Stimulated activated CD8-positive, alpha-beta memory T cell treated with anti-CD3 and anti-CD28 coated beads, Interleukin-4, amount 100 ng/mL, for 24 hours (primary cell): ENCODE data around the gene COA5.
"Not testable (repeated sequence)": the region's sequence is repeated elsewhere in the genome, so short reads cannot be mapped to it uniquely, and the experiment has no call there.

Experiments used
- DNase-seq: peaks from one replicate; pipeline ENCODE4 v3.0.0-alpha.2; 2020; ENCODE audit warnings: low read depth

Gene COA5

DNA sequence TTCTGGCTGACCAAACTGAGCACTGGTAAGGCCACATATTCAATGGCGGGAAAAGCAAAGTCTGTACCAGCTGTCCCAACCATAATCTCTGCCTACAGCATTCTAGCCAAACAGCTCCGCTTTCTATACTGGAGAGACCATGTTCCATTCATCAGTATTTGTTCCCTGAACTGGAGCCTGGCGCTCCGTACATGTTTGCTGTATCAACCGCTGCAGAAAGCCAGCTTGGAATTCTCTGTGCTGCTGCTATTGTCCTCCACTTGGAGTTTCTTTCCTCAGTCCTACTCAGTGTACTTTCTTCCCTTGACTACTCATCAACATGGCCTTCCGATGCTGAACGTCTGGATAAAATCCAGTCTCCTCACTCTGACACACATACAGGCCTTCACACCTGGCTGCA lies 1.9 kb downstream of the COA5 start:
- no peak for DNase-seq

GRCh38 chr2:98605076-98605475 lies 3.2 kb downstream of the COA5 start:
- DNase-seq, result no peak

GRCh38 chr2:98604547-98604946 lies 3.8 kb downstream of the COA5 start:
- DNase-seq, result no peak

GRCh38 chr2:98601532-98602132 lies 6.7 kb downstream of the COA5 start:
- no peak for DNase-seq

GRCh38 chr2:98598781-98599428 lies 9.4 kb downstream of the COA5 start:
- no peak for DNase-seq

GRCh38 chr2:98594665-98595064 lies 13.6 kb downstream of the COA5 start:
- not testable (repeated sequence) for DNase-seq

DNA sequence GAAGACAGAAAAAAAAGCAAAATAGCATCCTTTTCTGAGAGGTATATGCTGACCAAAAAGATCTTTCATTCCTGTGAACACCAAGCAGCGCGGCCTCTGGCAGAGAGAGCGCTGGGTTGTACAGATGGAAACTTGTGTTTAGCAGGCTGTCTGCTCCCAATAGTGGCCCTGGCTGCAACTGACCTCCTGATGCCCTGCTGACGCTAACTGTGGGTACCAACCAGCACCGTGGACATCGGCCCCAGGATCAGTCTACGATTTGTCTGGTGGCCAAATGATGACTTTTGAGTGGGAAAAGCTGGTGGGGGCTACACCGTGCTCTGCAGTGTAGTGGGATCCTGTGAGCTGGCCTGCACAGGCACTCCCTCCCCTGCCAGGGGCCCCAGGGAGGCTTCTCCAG lies 15.7 kb downstream of the COA5 start:
- DNase-seq, result no peak

DNA sequence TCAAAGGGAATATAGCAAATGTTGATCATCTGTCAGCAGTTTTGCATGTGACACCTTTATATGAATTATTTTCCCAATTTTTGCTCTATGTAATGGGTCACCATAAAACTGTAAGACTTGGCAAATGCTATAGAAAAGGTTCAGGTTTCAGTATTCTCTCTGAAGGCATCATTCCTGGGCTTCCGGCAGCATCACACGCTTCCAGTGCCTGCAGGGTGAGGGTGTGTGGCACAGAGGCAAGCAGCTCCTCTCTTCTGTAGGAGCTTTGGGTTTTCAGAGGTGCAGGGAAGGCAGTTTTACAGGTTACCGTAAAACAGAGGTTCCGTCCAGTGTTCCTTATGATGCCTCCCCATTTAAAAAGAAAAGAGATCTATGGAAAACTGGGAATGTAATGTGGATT lies 18.8 kb downstream of the COA5 start:
- no peak for DNase-seq

DNA sequence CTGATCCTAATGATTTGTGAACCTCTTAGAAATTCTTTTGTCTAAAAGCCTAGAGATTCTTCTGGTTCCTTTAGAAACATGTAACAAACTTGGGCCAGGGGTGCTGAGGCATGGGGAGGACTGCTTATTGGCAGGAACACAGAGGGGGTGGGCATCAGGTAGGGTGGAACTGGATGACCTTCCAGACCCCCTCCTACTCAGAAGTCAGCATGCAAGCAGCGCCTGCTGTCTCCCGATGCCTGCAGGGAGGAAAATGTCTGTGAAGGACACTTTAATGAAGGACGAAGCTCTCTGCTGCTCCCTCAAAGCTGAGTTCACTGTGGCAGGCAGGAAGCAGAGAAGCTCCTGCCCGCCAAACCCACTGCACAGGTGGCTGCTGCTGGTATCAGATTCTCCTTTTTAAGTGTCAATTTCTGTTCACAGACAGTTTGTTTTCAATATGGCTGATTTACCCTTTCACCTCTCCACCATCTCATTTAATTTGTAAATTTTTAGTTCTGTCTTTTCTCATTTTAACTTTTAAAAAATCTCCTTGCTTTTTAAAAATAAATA lies 19.4 kb downstream of the COA5 start:
- no peak for DNase-seq

DNA sequence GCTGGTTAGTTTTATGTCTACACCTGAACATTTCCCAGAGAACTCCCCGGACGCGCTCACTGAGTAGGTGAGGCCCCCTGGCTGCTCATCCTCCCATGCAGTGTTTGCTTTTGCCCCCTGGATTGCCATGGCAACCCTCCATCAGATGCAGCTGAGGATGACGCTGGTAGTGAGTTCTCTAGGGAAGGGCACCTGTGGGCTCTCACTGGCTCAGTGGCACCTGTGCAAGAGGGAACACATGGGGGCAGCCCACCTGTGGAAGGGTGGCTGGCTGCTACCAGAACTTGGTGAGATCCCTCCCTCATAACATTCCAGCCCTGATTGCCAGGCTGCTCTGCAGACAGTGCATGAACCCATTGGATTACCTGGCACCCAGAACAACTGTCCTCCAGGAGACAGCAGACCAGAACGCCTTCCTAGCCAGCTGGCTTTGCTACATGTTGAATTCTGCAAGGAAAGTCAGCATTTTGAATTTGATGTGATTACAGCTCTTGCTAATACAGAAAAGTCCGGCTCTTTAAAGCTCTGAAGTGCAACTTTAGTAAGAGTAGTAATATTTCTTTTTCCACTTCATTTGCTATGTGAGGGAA lies 21.7 kb downstream of the COA5 start:
- DNase-seq, result no peak

DNA sequence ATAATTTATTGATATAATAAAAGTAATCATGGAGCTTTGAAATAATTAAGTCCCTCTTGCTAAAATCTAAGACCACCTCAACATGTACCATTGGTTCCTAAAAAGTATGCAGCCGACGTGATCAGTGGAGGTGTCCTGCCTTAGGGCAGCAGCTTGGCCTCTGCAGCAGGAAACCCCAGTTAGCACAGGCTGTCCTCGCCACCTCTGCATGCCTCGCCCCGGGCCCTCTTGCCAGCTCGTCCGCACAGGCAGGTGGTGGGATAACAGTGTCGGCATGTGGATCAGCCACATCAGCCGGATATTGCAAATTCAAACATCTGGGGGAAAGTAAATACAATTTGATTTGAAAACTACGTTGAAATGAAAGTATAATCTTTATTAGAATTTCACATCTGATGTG lies 22.9 kb downstream of the COA5 start:
- DNase-seq, result no peak

- DNase-seq, result no peak
Observed at GRCh38 chr2:98583816-98584618, 24.3 kb downstream of the COA5 start.

- DNase-seq, result no peak
Observed at GRCh38 chr2:98583276-98583675, 25.0 kb downstream of the COA5 start.

- no peak for DNase-seq
Observed at GRCh38 chr2:98582523-98582922, 25.8 kb downstream of the COA5 start.

DNA sequence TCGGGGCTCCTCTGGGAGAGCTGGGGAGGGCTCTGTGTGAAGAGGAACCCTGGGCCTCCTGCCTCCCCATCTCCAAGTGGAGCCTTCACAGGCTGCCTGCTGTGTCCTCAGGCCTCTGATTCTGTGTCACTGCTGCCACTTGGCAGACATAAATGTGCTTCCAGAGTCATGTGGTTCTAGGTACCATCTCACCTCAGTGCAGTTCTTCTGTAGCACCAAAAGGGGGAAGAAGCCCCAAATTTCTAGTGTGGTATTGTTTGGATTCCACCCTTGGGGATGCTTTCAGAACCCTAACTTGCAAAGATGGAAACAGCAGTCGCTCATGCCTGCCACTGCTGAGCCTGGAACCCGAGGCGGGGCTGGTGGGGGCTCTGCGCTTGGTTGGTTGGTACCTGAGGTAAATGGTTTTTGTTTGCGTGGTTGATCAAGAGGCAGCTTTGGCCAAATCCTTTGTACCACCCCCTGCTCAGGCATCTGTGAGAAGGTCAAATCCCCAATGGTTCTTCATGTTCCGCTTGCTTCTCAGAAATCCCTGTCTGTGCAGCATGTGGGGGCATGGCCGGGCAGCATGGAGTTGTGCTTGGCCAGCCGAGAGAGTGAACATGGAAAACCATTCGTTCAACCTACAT lies 27.5 kb downstream of the COA5 start:
- DNase-seq, result no peak

DNA sequence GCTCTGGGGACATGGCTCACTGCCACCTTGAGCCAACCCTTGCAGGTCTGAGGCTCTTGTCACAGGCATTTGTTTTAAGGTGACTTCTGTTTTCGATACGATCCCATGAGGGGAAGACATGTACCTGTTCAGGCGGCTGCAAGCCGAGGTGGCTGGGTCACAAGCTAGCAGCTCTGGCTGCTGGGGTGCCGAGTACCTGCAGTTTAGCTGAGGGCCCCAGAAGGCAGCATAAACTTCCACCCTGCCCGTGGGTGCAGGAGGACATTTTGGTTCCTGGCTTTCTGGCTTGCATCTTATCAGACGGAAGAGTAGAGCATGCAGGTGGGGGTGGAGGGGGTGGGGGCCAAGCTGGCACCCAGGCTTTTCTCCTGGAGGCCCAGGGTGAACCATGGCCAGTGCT lies 28.4 kb downstream of the COA5 start:
- DNase-seq, result no peak

DNA sequence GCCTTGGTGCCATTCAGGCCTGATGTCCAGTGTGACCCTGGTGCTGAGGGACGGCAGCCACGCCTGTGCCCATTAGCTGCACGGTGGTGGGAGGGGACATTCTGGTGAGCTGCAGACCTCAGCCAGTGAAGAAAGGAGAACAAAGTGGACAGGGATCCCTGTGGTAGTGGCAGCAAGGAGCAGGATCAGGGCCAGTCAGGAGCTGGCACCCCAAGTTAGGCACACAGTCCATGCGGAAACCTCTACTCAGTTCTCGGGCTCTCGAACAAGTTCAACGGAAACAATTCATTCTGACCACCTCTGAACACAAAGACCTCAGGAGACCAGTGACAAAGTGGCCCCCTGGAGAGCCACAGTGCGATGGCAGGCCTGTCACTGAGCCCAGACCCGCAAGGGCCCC lies 30.1 kb downstream of the COA5 start:
- no peak for DNase-seq

GRCh38 chr2:98577313-98577712 lies 31.0 kb downstream of the COA5 start:
- no peak for DNase-seq

DNA sequence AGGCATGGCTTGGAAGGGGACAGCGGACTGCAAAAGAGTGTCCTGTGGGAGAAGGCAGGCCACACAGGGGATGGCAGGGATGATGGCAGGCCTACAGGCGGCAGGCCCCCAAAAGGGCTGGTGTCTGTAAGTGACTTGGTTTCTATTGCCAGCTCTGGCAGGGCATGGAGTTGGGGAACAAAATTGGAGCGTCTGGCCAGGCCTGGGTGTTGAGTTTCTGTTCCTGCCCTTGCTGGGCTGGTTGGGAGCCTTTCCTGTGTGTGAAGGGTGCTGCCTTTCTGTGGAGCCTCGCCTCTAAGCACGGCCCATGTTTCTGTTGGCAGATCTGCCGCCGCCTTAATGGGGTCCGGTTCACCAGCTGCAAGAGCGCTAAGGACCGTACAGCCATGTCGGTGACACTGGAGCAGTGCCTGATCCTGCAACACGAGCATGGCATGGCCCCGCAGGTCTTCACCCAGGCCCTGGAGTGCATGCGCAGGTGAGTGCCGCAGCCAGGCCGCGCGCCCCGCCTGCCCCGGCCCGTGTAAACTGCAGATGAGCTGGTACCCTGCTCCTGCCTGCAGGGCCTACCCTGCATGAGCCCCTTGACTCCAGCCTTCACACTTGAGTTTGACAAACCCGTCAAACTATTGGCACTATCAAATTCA lies 31.5 kb downstream of the COA5 start:
- no peak for DNase-seq

- no peak for DNase-seq
Observed at GRCh38 chr2:98573426-98573825, 34.9 kb downstream of the COA5 start.

DNA sequence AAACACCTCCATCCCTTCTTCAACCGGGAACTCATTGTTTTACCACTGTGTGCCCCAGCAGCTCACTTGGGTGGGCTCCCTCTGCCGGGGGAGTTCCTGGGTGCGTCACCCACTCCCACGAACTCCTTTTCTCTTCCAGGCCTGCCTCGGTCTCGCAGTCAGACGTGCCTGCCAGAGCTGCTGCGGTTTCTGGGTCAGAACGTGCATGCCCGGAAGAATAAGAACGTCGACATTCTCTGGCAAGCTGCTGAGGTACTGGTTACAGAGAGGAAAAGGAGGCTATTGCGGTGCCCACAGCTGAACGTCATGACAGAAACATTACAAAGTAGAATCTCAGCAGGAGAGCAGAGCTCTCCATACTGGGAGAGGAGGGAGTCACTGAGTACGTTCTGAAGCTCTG lies 35.6 kb downstream of the COA5 start:
- no peak for DNase-seq

GRCh38 chr2:98572211-98572610 lies 36.1 kb downstream of the COA5 start:
- DNase-seq, result no peak
